SK-N-DZ (cell line): ENCODE measurements around the gene FXYD4.
"Not testable (repeated sequence)": the region's sequence is repeated elsewhere in the genome, so short reads cannot be mapped to it uniquely, and the experiment has no call there.

ENCODE experiments used
- DNase-seq: peaks from one replicate; pipeline ENCODE4 v3.0.0-alpha.2; 2015; ENCODE audit warnings: low spot score

FXYD4 gene

DNA sequence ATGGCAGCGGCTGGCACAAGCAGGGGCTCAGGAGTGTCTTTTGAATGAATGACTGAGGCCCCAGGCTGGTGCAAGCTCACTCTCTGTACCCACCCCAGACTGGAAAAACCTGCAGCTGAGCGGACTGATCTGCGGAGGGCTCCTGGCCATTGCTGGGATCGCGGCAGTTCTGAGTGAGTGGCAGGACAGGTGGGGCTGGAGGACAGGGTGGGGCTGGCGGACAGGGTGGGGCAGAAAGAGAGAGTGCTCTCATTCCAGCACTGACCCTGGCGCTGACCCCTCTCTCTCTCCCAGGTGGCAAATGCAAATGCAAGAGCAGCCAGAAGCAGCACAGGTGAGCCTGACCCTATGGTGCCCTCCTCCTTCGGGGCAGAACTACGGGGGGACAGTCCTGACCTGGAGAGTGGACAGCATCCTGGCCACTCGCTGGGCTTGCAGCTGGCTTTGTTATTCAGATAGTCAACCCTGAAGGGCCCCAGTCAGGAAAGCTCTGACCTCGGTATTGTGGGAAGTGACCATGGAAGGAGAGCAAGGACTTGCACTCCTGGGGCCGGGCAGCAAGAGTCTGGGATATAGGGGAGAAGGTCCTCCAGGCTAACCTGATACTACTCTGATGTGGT is 4.1 kb downstream of the FXYD4 start:
- no peak for DNase-seq

- DNase-seq: no peak
These were observed 4.7 kb downstream of the FXYD4 start for GRCh38 chr10:43376046-43376635.

DNA sequence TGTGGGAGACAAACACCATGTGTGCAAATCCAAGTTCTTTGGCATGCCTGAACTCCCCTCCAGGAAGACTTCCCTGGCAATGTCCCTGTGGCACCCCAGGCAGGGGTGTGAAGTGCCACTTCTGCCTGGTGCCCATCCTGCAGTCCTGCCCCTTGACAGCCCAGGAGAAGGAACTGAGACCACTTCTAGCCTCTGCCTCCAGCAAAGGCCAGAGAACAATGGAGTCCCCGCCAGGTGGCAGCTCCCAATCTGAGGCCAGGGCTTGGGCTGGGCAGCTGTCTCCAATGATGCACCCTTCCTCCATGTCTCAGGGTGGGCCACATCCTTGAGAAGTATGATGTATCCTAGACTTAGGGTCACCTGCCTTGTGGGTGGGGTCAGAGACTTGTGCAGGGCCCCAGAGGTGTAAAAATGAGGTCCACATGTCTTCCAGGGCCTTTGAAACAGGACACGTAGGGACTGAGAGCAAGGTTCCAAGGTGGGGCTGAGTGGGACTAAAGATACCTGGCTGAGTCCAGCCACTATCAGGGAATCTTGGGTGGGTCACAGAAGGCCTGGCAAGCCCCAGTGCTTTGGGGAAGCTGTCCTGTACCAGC is 5.5 kb downstream of the FXYD4 start:
- DNase-seq: no peak

- no peak for DNase-seq
These were observed 6.0 kb downstream of the FXYD4 start for GRCh38 chr10:43377424-43377883.

GRCh38 chr10:43380610-43381222 is 9.3 kb downstream of the FXYD4 start:
- DNase-seq: no peak

- no peak for DNase-seq
These were observed 12.0 kb downstream of the FXYD4 start for GRCh38 chr10:43383204-43383971.

- DNase-seq: no peak
These were observed 13.1 kb downstream of the FXYD4 start for GRCh38 chr10:43384252-43385221.

GRCh38 chr10:43385412-43386004 is 14.1 kb downstream of the FXYD4 start:
- DNase-seq: no peak

GRCh38 chr10:43386549-43386948 is 15.1 kb downstream of the FXYD4 start:
- no peak for DNase-seq

DNA sequence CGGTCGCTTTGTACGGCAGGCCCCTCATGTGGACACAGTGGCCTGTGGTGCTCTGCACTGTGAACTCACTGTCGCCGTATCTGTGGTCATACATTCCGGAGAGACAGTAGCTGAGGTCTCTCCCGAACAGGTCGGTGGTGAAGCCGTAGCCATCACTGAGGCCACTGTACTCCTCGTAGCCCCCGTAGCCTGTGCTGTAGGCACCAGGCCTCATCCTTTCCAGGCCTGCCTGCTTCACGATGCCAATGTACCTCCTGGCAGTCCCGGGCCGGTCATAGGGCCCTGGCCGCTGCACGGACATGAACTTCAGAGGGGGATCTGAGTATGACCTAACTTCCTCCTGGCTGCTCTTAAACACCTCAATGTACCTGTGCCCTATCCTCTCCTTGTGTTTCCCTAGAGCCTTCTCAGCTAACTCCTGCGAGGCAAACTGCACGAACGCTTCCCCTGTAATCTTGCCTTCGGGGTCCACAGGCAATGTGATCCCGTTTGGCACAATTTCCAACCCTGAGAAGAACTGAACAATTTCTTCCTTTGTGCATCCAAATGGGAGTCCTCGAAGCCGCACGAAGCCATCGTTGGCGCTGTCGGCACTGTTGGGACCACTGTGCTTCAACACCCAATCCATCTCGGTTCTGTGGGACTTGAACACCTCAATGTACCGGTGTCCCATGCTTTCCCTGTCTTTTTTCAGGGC is 15.7 kb downstream of the FXYD4 start:
- no peak for DNase-seq

GRCh38 chr10:43387678-43388032 is 16.2 kb downstream of the FXYD4 start:
- DNase-seq: no peak

- no peak for DNase-seq
These were observed 18.4 kb downstream of the FXYD4 start for GRCh38 chr10:43389867-43390266.

- no peak for DNase-seq
These were observed 18.9 kb downstream of the FXYD4 start for GRCh38 chr10:43390333-43390732.

DNA sequence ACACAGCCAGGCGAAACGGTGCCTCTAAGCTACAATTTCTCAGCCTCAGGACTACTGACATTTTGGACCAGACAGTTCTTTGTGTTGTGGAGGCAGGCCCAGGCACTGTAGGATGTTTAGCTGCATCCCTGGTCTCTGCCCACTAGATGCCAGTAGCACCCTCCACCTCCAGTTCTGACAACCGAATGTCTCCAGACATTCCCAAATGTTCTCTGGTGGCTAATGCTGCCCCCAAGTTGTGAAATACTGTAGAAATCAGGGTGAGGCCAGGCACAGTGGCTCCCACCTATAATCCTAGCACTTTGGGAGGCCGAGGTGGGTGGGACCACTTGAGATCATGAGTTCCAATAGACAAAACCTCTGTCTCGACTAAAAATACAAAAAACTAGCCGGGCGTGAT is 19.3 kb downstream of the FXYD4 start:
- no peak for DNase-seq

DNA sequence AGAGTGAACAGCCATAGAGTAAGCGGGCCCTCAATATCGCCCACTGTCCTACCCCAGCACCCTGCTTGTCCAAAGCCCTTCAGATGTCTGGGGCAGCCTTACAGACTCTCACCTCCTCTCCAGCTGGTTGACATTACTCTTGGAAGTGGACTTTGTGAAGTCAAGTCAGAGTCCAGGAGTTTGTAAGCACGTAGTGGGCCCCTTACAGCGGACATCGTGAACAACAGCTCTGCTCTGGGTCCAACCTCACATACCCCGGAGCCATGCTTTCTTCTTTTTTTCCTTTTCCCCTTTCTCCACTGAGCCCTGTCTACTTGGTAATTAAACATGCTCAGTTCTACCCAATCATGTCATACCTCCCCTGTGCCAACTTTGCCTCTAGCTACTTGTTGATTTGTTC is 20.1 kb downstream of the FXYD4 start:
- no peak for DNase-seq

DNA sequence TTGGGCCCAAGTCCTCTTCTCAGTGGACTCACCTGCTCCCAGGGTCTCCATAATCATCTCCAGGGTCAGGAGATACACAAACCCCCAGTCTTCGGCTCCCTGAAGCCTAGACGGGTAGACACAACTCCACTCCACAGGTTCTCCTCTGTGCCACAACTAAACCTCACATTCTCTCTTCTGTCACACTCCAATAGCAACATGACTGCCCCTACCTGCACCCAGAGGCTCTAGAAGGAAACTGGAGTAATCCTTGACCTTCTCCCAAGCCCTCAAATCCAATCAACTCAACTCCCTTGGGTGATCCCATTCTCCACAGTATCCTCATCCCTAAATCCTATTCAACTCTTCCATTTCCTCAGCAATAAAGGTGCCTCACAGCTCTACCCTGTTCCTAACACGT is 21.3 kb downstream of the FXYD4 start:
- DNase-seq: no peak

- DNase-seq: not testable (repeated sequence)
These were observed 21.8 kb downstream of the FXYD4 start for GRCh38 chr10:43393186-43393585.

GRCh38 chr10:43393606-43394360 is 22.3 kb downstream of the FXYD4 start:
- DNase-seq: no peak

GRCh38 chr10:43394868-43395267 is 23.4 kb downstream of the FXYD4 start:
- DNase-seq: no peak
